HFFc6 (cell line): Measurements from ENCODE around the gene SLCO2A1. TPM values are rescaled to one million over a fixed set of nuclear protein-coding genes. Genes with fewer than 3 reads are reported as not detected.

ENCODE experiments used
- DNase-seq: peaks from one replicate; pipeline ENCODE4 v3.0.0-alpha.2; 2018
- H3K27ac Mint-ChIP-seq: 2 replicates; pipeline ENCODE4 v1.8.0; 2020; ENCODE audit warnings: mild to moderate bottlenecking, mixed read lengths
- H3K27me3 Mint-ChIP-seq: 2 replicates; pipeline ENCODE4 v1.8.0; 2021; ENCODE audit warnings: mild to moderate bottlenecking, moderate library complexity, mixed read lengths; ENCODE audit not compliant: insufficient read depth
- H3K36me3 Mint-ChIP-seq: 2 replicates; pipeline ENCODE4 v1.8.0; 2021; ENCODE audit warnings: low read depth, mixed read lengths
- H3K4me1 Mint-ChIP-seq: 2 replicates; pipeline ENCODE4 v1.8.0; 2020; ENCODE audit warnings: low read depth, mixed read lengths
- H3K4me3 Mint-ChIP-seq: 2 replicates; pipeline ENCODE4 v1.8.0; 2020; ENCODE audit warnings: mild to moderate bottlenecking, moderate library complexity, mixed read lengths
- H3K9me3 Mint-ChIP-seq: 2 replicates; pipeline ENCODE4 v1.8.0; 2020; ENCODE audit warnings: mild to moderate bottlenecking, mixed read lengths
- total RNA-seq, 6 experiments: library from RNA; stranded (reverse); fragmentation: NEBNext Ultra II Directional; extraction: Animal tissue kit (Norgen Biotek cat#: 25700); gene quantifications; 2 replicates in 1 of 6; 3 replicates in 5 of 6; pipeline ENCODE4 v1.2.3, GENCODE V29; 2021
- TF ChIP-seq, protein P1 (sequence below): fragments of 200-600 bp; sonication (generic); IDR thresholded peaks from 2 replicates; pipeline ENCODE4 v1.5.0; 2021; ENCODE audit warnings: antibody characterized with exemption, mild to moderate bottlenecking

Gene SLCO2A1
- total RNA-seq, 6 experiments from 2014 or later = 0.13 to 0.17 TPM; not detected in 4

GRCh38 chr3:133901847-133902246 is 127.9 kb downstream of the SLCO2A1 start:
- TF ChIP-seq, protein P1, sequence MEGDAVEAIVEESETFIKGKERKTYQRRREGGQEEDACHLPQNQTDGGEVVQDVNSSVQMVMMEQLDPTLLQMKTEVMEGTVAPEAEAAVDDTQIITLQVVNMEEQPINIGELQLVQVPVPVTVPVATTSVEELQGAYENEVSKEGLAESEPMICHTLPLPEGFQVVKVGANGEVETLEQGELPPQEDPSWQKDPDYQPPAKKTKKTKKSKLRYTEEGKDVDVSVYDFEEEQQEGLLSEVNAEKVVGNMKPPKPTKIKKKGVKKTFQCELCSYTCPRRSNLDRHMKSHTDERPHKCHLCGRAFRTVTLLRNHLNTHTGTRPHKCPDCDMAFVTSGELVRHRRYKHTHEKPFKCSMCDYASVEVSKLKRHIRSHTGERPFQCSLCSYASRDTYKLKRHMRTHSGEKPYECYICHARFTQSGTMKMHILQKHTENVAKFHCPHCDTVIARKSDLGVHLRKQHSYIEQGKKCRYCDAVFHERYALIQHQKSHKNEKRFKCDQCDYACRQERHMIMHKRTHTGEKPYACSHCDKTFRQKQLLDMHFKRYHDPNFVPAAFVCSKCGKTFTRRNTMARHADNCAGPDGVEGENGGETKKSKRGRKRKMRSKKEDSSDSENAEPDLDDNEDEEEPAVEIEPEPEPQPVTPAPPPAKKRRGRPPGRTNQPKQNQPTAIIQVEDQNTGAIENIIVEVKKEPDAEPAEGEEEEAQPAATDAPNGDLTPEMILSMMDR = no peak
- H3K27ac Mint-ChIP-seq = no peak overlapping the region
- H3K36me3 Mint-ChIP-seq = no peaks in the 10 kb centered on the region
- H3K4me3 Mint-ChIP-seq = no peak overlapping the region
- peaks cover 20% of the 10 kb centered on the region for H3K27me3 Mint-ChIP-seq
- no peaks in the 10 kb centered on the region for H3K4me1 Mint-ChIP-seq
- H3K9me3 Mint-ChIP-seq = no peaks in the 10 kb centered on the region
- DNase-seq = no peak

DNA sequence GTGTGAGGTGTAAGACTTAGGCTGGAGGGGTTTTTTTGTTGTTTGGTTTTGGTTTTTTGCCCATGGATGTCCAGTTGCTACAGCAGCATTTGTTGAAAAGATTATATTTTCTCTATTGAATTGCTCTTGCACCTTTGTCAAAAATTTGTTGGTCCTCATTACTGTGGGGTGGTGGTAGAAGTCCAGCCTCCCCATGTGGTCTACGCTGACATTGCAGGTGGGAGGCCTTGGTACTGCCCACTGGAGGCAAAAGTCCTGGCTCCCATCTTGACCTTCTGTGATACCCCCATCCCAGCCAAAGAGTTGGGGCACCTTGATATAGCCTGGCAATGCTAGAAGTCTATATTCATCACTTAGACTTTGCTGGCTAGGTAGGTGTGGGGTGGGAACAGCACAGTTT is 128.6 kb downstream of the SLCO2A1 start:
- H3K36me3 Mint-ChIP-seq = no peaks in the 10 kb centered on the region
- TF ChIP-seq, protein P1 = peak; percentile 39; the same call in 1 of the 2 replicates
- H3K9me3 Mint-ChIP-seq = no peaks in the 10 kb centered on the region
- H3K4me1 Mint-ChIP-seq = no peaks in the 10 kb centered on the region
- no peak overlapping the region for H3K27ac Mint-ChIP-seq
- DNase-seq = no peak
- H3K4me3 Mint-ChIP-seq = no peak overlapping the region
- peaks cover 25% of the 10 kb centered on the region for H3K27me3 Mint-ChIP-seq

DNA sequence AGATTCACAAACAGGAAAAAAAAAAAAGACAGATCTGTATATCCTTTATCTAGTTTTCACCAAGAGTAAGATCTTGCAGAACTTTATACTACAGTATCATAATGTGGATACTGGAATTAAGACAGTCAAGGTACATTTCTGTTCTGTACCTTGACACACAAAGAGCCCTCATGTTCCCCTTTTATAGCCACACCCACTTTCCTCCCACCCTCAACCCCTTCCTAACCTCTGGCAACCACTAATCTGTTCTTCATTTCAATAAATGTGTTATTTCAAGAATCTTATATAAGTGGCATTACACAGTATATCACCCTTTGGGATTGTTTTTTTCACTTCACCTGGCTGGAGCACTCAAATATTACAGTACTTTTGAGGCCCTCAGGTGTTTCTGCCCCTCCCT is 130.4 kb downstream of the SLCO2A1 start:
- H3K4me3 Mint-ChIP-seq = no peak overlapping the region
- TF ChIP-seq, protein P1 = no peak
- no peaks in the 10 kb centered on the region for H3K36me3 Mint-ChIP-seq
- H3K9me3 Mint-ChIP-seq = no peaks in the 10 kb centered on the region
- H3K27me3 Mint-ChIP-seq = peaks cover 21% of the 10 kb centered on the region
- no peak for DNase-seq
- H3K4me1 Mint-ChIP-seq = no peaks in the 10 kb centered on the region
- no peak overlapping the region for H3K27ac Mint-ChIP-seq

GRCh38 chr3:133897547-133897946 is 132.2 kb downstream of the SLCO2A1 start:
- Mint-ChIP-seq H3K36me3 (no peaks in the 10 kb centered on the region), H3K9me3 (no peaks in the 10 kb centered on the region), H3K4me1 (no peaks in the 10 kb centered on the region; the same call in 1 of the 2 replicates), H3K27ac (no peak overlapping the region), H3K4me3 (no peak overlapping the region), H3K27me3 (peaks cover 17% of the 10 kb centered on the region)
- DNase-seq = no peak
- TF ChIP-seq, protein P1 = no peak

DNA sequence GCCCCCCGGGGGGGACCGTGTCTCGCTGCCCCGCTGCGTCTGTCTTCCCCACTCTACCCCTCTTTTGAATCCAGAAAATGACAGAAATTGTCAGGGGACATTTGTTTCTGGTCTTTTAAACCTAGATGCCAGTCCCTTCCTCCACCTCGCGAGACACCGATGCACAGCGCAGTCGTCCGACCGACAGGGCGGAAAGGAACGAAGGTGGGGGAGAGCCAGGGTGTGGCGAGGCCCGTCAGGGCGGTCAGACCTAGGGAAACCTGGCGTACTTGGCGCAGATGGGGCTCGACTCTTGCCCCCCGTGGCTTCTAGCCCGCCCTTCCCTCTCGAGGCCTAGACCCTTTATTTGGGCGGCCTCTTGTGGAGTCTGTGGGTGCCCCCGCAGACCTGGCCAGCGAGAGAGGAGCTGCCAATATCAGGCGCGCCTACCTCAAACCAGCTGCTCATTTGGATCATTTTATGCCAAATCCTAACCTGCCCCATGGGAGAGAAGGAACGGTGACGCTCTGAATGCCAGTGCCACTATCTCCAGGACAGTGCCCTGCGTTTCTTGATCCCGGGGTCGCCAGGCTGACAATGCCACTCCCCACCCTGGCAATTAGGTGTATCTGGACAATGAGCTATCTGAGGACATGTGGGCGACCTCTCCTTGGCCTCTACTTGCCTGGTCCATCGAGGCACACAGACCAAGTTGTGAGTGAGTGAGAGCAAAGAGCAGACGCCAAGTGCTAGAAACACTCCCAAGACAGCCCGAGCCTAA is 133.5 kb downstream of the SLCO2A1 start:
- DNase-seq = no peak
- H3K27ac Mint-ChIP-seq = no peak overlapping the region
- no peaks in the 10 kb centered on the region for H3K9me3 Mint-ChIP-seq
- H3K4me3 Mint-ChIP-seq = peak overlapping the region; percentile 79
- TF ChIP-seq, protein P1 = no peak
- H3K4me1 Mint-ChIP-seq = no peaks in the 10 kb centered on the region; the same call in 1 of the 2 replicates
- no peaks in the 10 kb centered on the region for H3K36me3 Mint-ChIP-seq
- peaks cover 23% of the 10 kb centered on the region for H3K27me3 Mint-ChIP-seq
